HCT116 (cell line): Measurements from ENCODE around the gene GRIK1. TPM values are rescaled to one million over a fixed set of nuclear protein-coding genes. Genes with fewer than 3 reads are reported as not detected.

ENCODE experiments used
- ATAC-seq: fragments of 200-7000 bp; cut with Tn5 transposase; 2 replicates; pipeline ENCODE4 v1.9.1; 2020; ENCODE audit warnings: mild to moderate bottlenecking, moderate library complexity
- BruUV-seq: library from RNA; stranded (reverse); fragments of 400-500 nt; replicated peaks from 2 replicates; lab custom pipeline; 2021; lab: Mats Ljungman, UMichigan
- CTCF ChIA-PET: fragments of 300-600 bp; sonication (Branson Sonifier 250); formaldehyde crosslinking; loops from one replicate; lab custom pipeline; 2021; ENCODE audit warnings: antibody characterized with exemption; lab: Charles Lee
- POLR2A ChIA-PET: fragments of 300-600, 350-600 bp; sonication (Branson Sonifier 250); formaldehyde crosslinking; loops from one replicate; lab custom pipeline; 2021; ENCODE audit warnings: antibody characterized with exemption; lab: Charles Lee
- RAD21 ChIA-PET, 2 experiments: fragments of 300-600 bp; sonication (Branson Sonifier 250); formaldehyde crosslinking; loops; one replicate each; lab custom pipeline; 2023; ENCODE audit warnings: low total read pairs in 2 of 2; ENCODE audit not compliant: uncharacterized antibody in 2 of 2, unreplicated experiment in 2 of 2, low non-redundant PET in 1 of 2; lab: Charles Lee
- DNase-seq: peaks from one replicate; pipeline ENCODE4 v3.0.0-alpha.2; 2010; ENCODE audit warnings: low read depth, low spot score
- H2AFZ ChIP-seq: fragments of 200-600 bp; shearing (Covaris generic), sonication (generic); 2 replicates; pipeline ENCODE4 v1.6.1; 2017; ENCODE audit warnings: low read depth, mixed run types, mixed read lengths, antibody characterized with exemption, low read length; ENCODE audit not compliant: poor library complexity, severe bottlenecking
- H3K27ac ChIP-seq: 2 replicates; pipeline ENCODE4 v1.5.1; 2012; ENCODE audit warnings: low read depth, low read length
- H3K27me3 ChIP-seq: fragments of 200-600 bp; sonication (generic); 2 replicates; pipeline ENCODE4 v1.6.1; 2016; ENCODE audit warnings: mixed run types, low read length, mixed read lengths; ENCODE audit not compliant: insufficient read depth
- H3K36me3 ChIP-seq, 2 experiments: fragments of 200-500 bp in 1 of 2; fragments of 200-600 bp in 1 of 2; sonication (Bioruptor generic) in 1 of 2; sonication (generic) in 1 of 2; 2 replicates each; pipeline versions ENCODE4 v1.5.1 to v1.6.1; 2014 to 2016; ENCODE audit warnings: low read length in 2 of 2, inconsistent platforms in 1 of 2, mixed read lengths in 1 of 2, mixed run types in 1 of 2; ENCODE audit not compliant: insufficient read depth in 2 of 2, control insufficient read depth in 1 of 2
- H3K4me1 ChIP-seq, 2 experiments: fragments of 200-600 bp in 1 of 2; sonication (generic) in 1 of 2; 2 replicates each; pipeline versions ENCODE4 v1.5.1 to v1.6.1; 2012 to 2017; ENCODE audit warnings: low read length in 2 of 2, inconsistent platforms in 1 of 2, mild to moderate bottlenecking in 1 of 2, mixed read lengths in 1 of 2, mixed run types in 1 of 2, moderate library complexity in 1 of 2; ENCODE audit not compliant: insufficient read depth in 2 of 2, control insufficient read depth in 1 of 2
- H3K4me2 ChIP-seq: fragments of 200-600 bp; sonication (generic); 2 replicates; pipeline ENCODE4 v1.6.1; 2017; ENCODE audit warnings: mixed run types, low read length, mixed read lengths
- H3K4me3 ChIP-seq, 2 experiments: fragments of 200-600 bp in 1 of 2; sonication (generic) in 1 of 2; replicated peaks in 1 of 2; 2 replicates each; pipeline ENCODE4 v1.5.1; 2011 to 2016; ENCODE audit warnings: low read length in 2 of 2, control low read depth in 1 of 2, low read depth in 1 of 2, mild to moderate bottlenecking in 1 of 2, mixed read lengths in 1 of 2, mixed run types in 1 of 2
- H3K79me2 ChIP-seq: fragments of 200-600 bp; sonication (generic); 2 replicates; pipeline ENCODE4 v1.6.1; 2017; ENCODE audit warnings: mild to moderate bottlenecking, mixed run types, low read length, moderate library complexity, mixed read lengths; ENCODE audit not compliant: insufficient read depth
- H3K9ac ChIP-seq: fragments of 200-600 bp; sonication (generic); 2 replicates; pipeline ENCODE4 v1.6.1; 2016; ENCODE audit warnings: low read length, mixed read lengths
- H3K9me2 ChIP-seq: fragments of 200-600 bp; sonication (generic), shearing (Covaris generic); 2 replicates; pipeline ENCODE4 v1.6.1; 2017; ENCODE audit warnings: mixed run types, mild to moderate bottlenecking, moderate library complexity; ENCODE audit not compliant: insufficient read depth
- H3K9me3 ChIP-seq, 2 experiments: fragments of 200-500 bp in 1 of 2; fragments of 200-600 bp in 1 of 2; sonication (Bioruptor generic) in 1 of 2; sonication (generic) in 1 of 2; 2 replicates each; pipeline ENCODE4 v1.6.1; 2014 to 2017; ENCODE audit warnings: low read length in 2 of 2, mixed read lengths in 2 of 2, inconsistent platforms in 1 of 2, low read depth in 1 of 2, mild to moderate bottlenecking in 1 of 2, mixed run types in 1 of 2, moderate library complexity in 1 of 2; ENCODE audit not compliant: control insufficient read depth in 1 of 2, insufficient read depth in 1 of 2
- H4K20me1 ChIP-seq: fragments of 200-600 bp; sonication (generic), shearing (Covaris generic); 2 replicates; pipeline ENCODE4 v1.6.1; 2017; ENCODE audit warnings: mixed run types, mild to moderate bottlenecking, moderate library complexity; ENCODE audit not compliant: insufficient read depth
- ATF3 ChIP-seq: IDR thresholded peaks from 2 replicates; pipeline ENCODE4 v1.6.1; 2012
- CTCF ChIP-seq, 3 experiments: fragments of 200-600 bp in 1 of 3; sonication (generic) in 1 of 3; IDR thresholded peaks in 2 of 3; conservative IDR thresholded peaks in 1 of 3; 2 replicates each; pipeline ENCODE4 v1.5.1; 2012 to 2017; ENCODE audit warnings: low read depth in 2 of 3, low read length in 2 of 3, antibody characterized with exemption in 1 of 3, borderline replicate concordance in 1 of 3, control low read depth in 1 of 3, mild to moderate bottlenecking in 1 of 3, mixed read lengths in 1 of 3, mixed run types in 1 of 3, moderate library complexity in 1 of 3; ENCODE audit not compliant: insufficient read depth in 1 of 3
- EGR1 ChIP-seq: IDR thresholded peaks from 2 replicates; pipeline ENCODE4 v1.6.1; 2012; ENCODE audit warnings: low read depth
- EZH2 ChIP-seq: fragments of 200-600 bp; sonication (generic); IDR thresholded peaks from 2 replicates; pipeline ENCODE4 v1.6.1; 2017; ENCODE audit warnings: antibody characterized with exemption, mixed run types
- EZH2phosphoT487 ChIP-seq: fragments of 200-600 bp; IDR thresholded peaks from 2 replicates; pipeline ENCODE4 v1.6.1; 2018; ENCODE audit warnings: antibody characterized with exemption, borderline replicate concordance
- JUND ChIP-seq: IDR thresholded peaks from 2 replicates; pipeline ENCODE4 v1.6.1; 2012
- POLR2A ChIP-seq: IDR thresholded peaks from 2 replicates; pipeline ENCODE4 v1.7.0; 2011; ENCODE audit warnings: borderline replicate concordance; ENCODE audit not compliant: insufficient read depth, insufficient read length; ENCODE audit errors: extremely low read depth
- POLR2AphosphoS5 ChIP-seq: IDR thresholded peaks from 2 replicates; pipeline ENCODE4 v1.6.1; 2011; ENCODE audit warnings: mild to moderate bottlenecking, low read depth, low read length, moderate library complexity
- REST ChIP-seq: IDR thresholded peaks from 2 replicates; pipeline ENCODE4 v1.6.1; 2012; ENCODE audit warnings: low read depth
- TCF7L2 ChIP-seq: IDR thresholded peaks from 2 replicates; pipeline ENCODE4 v1.7.0; 2011; ENCODE audit warnings: borderline replicate concordance, inconsistent platforms; ENCODE audit not compliant: insufficient read depth, insufficient read length; ENCODE audit errors: extremely low read depth
- YY1 ChIP-seq: IDR thresholded peaks from 2 replicates; pipeline ENCODE4 v1.6.1; 2011; ENCODE audit warnings: low read length, low read depth, moderate library complexity, mild to moderate bottlenecking; ENCODE audit not compliant: insufficient replicate concordance; ENCODE audit errors: extremely low read depth
- ZBTB33 ChIP-seq: IDR thresholded peaks from 2 replicates; pipeline ENCODE4 v1.6.1; 2011; ENCODE audit warnings: mild to moderate bottlenecking, low read length, moderate library complexity; ENCODE audit not compliant: insufficient replicate concordance; ENCODE audit errors: extremely low read depth
- ZFX ChIP-seq: fragments of 450-650 bp; IDR thresholded peaks from 2 replicates; pipeline ENCODE4 v1.6.1; 2017
- ZNF274 ChIP-seq: fragments of 200-500 bp; sonication (Bioruptor generic); IDR thresholded peaks from 2 replicates; pipeline ENCODE4 v1.6.1; 2014; ENCODE audit warnings: mild to moderate bottlenecking, low read depth, low read length, inconsistent platforms
- intact Hi-C: fragments of 100-400 bp; cut with micrococcal nuclease; formaldehyde crosslinking; loops from 2 replicates; pipeline ENCODE4 v1.10.0; 2022
- total RNA-seq: library from RNA; stranded (reverse); gene quantifications from one replicate; pipeline ENCODE4 v1.2.1, GENCODE V29; 2021; ENCODE audit not compliant: unreplicated experiment

Gene GRIK1
- total RNA-seq, 1 experiment from 2014 or later = not detected

- TF ChIP-seq CTCF (IDR thresholded peaks at IDR 0.05 in 2 of 3, conservative IDR thresholded peaks at IDR 0.05 in 1 of 3; ENCODE audit: borderline replicate concordance in 1 of 3, insufficient read depth in 1 of 3, low read depth in 2 of 3, low read length in 2 of 3) = no peak
- TF ChIP-seq REST = no peak
- TF ChIP-seq EZH2phosphoT487 = no peak
- TF ChIP-seq EGR1 = no peak
- no peak for TF ChIP-seq JUND
Measured at GRCh38 chr21:29867796-29868195, 72.0 kb downstream of the GRIK1 start (continued).

- H3K27me3 ChIP-seq = no peaks in the 10 kb centered on the region
- no peak for ATAC-seq
- BruUV-seq = no TSS peak
- no peaks in the 10 kb centered on the region for H4K20me1 ChIP-seq
- peaks cover 9 to 10% of the 10 kb centered on the region in 2 experiments; a peak in 2 of 4 replicates for H3K9me3 ChIP-seq
- RAD21 ChIA-PET = no interaction called here
- no peak for DNase-seq
- H3K4me1 ChIP-seq = no peaks in the 10 kb centered on the region
- no peak overlapping the region for H3K4me3 ChIP-seq
- intact Hi-C loops = no loop called here
- H3K4me2 ChIP-seq = no peak overlapping the region
- CTCF ChIA-PET = no interaction called here
- POLR2A ChIA-PET = no interaction called here
- no peak overlapping the region for H2AFZ ChIP-seq
- H3K27ac ChIP-seq = no peak overlapping the region
- no peaks in the 10 kb centered on the region for H3K9me2 ChIP-seq
- no peaks in the 10 kb centered on the region for H3K36me3 ChIP-seq
- no peak overlapping the region for H3K9ac ChIP-seq
- no peaks in the 10 kb centered on the region for H3K79me2 ChIP-seq
- TF ChIP-seq YY1 = no peak
- no peak for TF ChIP-seq JUND
- no peak for TF ChIP-seq ZNF274
- TF ChIP-seq TCF7L2 = no peak
- TF ChIP-seq ZFX = no peak
- no peak for TF ChIP-seq CTCF (IDR thresholded peaks at IDR 0.05 in 2 of 3, conservative IDR thresholded peaks at IDR 0.05 in 1 of 3; ENCODE audit: borderline replicate concordance in 1 of 3, insufficient read depth in 1 of 3, low read depth in 2 of 3, low read length in 2 of 3)
- TF ChIP-seq POLR2AphosphoS5 = no peak
- no peak for TF ChIP-seq ZBTB33
- no peak for TF ChIP-seq EZH2
- no peak for TF ChIP-seq ATF3
- no peak for TF ChIP-seq POLR2A
Measured at GRCh38 chr21:29860346-29860745, 79.5 kb downstream of the GRIK1 start.
